Activated naive CD8-positive, alpha-beta T cell treated with anti-CD3 and anti-CD28 coated beads, Interleukin-2, amount 50 U/mL, for 24 hours (primary cell): ENCODE measurements around the gene SPI1.
A peak's percentile ranks its signal among the peaks of the same experiment; 100 is the strongest.

Source experiments
- ATAC-seq: fragments of 150-1000 bp; cut with Tn5 transposase; one replicate; pipeline ENCODE4 v1.10.0; 2021
- DNase-seq: peaks from one replicate; pipeline ENCODE4 v3.0.0; 2021
- H3K27ac Mint-ChIP-seq: one replicate; pipeline ENCODE4 v1.8.0; 2021; ENCODE audit warnings: mild to moderate bottlenecking, mixed read lengths
- H3K27me3 Mint-ChIP-seq: one replicate; pipeline ENCODE4 v1.8.0; 2021; ENCODE audit warnings: mixed read lengths
- H3K36me3 Mint-ChIP-seq: one replicate; pipeline ENCODE4 v1.8.0; 2021; ENCODE audit warnings: low read depth, mixed read lengths
- H3K4me1 Mint-ChIP-seq: one replicate; pipeline ENCODE4 v1.8.0; 2021; ENCODE audit warnings: mixed read lengths
- H3K4me3 Mint-ChIP-seq: one replicate; pipeline ENCODE4 v1.8.0; 2021; ENCODE audit warnings: mild to moderate bottlenecking, moderate library complexity, mixed read lengths
- H3K9me3 Mint-ChIP-seq: one replicate; pipeline ENCODE4 v1.8.0; 2021; ENCODE audit warnings: mixed read lengths

SPI1 gene

GRCh38 chr11:47410370-47411264 lies 32.3 kb upstream of the SPI1 start:
- Mint-ChIP-seq H3K4me3 (no peak overlapping the region), H3K27me3 (no peaks in the 10 kb centered on the region), H3K27ac (no peak overlapping the region), H3K4me1 (peaks cover 21% of the 10 kb centered on the region), H3K36me3 (peaks cover 2% of the 10 kb centered on the region), H3K9me3 (no peaks in the 10 kb centered on the region)
- DNase-seq (no peak), ATAC-seq (no peak)

- Mint-ChIP-seq H3K9me3 (no peaks in the 10 kb centered on the region), H3K27me3 (no peaks in the 10 kb centered on the region), H3K27ac (peak overlapping the region; percentile 87), H3K36me3 (peaks cover 2% of the 10 kb centered on the region), H3K4me1 (peaks cover 21% of the 10 kb centered on the region), H3K4me3 (peak overlapping the region; percentile 88)
- DNase-seq (no peak), ATAC-seq (no peak)
Observed at GRCh38 chr11:47409440-47410369, 31.4 kb upstream of the SPI1 start.

GRCh38 chr11:47408598-47409439 lies 30.5 kb upstream of the SPI1 start:
- H3K4me3 Mint-ChIP-seq, result peak overlapping the region; percentile 88
- H3K27ac Mint-ChIP-seq, result peak overlapping the region; percentile 87
- peaks cover 21% of the 10 kb centered on the region for H3K4me1 Mint-ChIP-seq
- no peaks in the 10 kb centered on the region for H3K27me3 Mint-ChIP-seq
- ATAC-seq (no peak), DNase-seq (no peak)
- H3K9me3 Mint-ChIP-seq, result no peaks in the 10 kb centered on the region
- peaks cover 2% of the 10 kb centered on the region for H3K36me3 Mint-ChIP-seq

GRCh38 chr11:47407746-47408590 lies 29.6 kb upstream of the SPI1 start, which contains the start of gene SLC39A13:
SLC39A13 (plus strand) TSS chr11:47408590; CDS start chr11:47410095, 1,505 bp downstream.
- DNase-seq, result peak; percentile 94
- Mint-ChIP-seq H3K36me3 (no peaks in the 10 kb centered on the region), H3K27ac (peak within 1 kb of the TSS; percentile 93), H3K27me3 (no peaks in the 10 kb centered on the region), H3K4me3 (peak within 1 kb of the TSS; percentile 88), H3K4me1 (peaks cover 21% of the 10 kb centered on the region), H3K9me3 (no peaks in the 10 kb centered on the region)
- peak; percentile 89 for ATAC-seq

- Mint-ChIP-seq H3K4me1 (peaks cover 21% of the 10 kb centered on the region), H3K9me3 (no peaks in the 10 kb centered on the region), H3K36me3 (no peaks in the 10 kb centered on the region), H3K27ac (peak overlapping the region; percentile 93), H3K4me3 (peak overlapping the region; percentile 86), H3K27me3 (no peaks in the 10 kb centered on the region)
- DNase-seq (no peak), ATAC-seq (no peak)
Observed at GRCh38 chr11:47406896-47407745, 28.8 kb upstream of the SPI1 start.

- Mint-ChIP-seq H3K36me3 (no peaks in the 10 kb centered on the region), H3K27me3 (no peaks in the 10 kb centered on the region), H3K9me3 (no peaks in the 10 kb centered on the region), H3K4me3 (no peak overlapping the region), H3K4me1 (peaks cover 28% of the 10 kb centered on the region), H3K27ac (no peak overlapping the region)
- DNase-seq, result no peak
- ATAC-seq, result no peak
Observed at GRCh38 chr11:47403571-47403970, 25.2 kb upstream of the SPI1 start.

GRCh38 chr11:47403135-47403534 lies 24.8 kb upstream of the SPI1 start:
- H3K27ac Mint-ChIP-seq, result peak overlapping the region; percentile 5

GRCh38 chr11:47400768-47401279 lies 22.5 kb upstream of the SPI1 start:
- no peak for DNase-seq
- peak overlapping the region; percentile 69 for H3K27ac Mint-ChIP-seq
- H3K36me3 Mint-ChIP-seq, result no peaks in the 10 kb centered on the region
- H3K4me3 Mint-ChIP-seq, result peak overlapping the region; percentile 61
- H3K9me3 Mint-ChIP-seq, result no peaks in the 10 kb centered on the region
- ATAC-seq, result no peak
- peaks cover 21% of the 10 kb centered on the region for H3K4me1 Mint-ChIP-seq
- no peaks in the 10 kb centered on the region for H3K27me3 Mint-ChIP-seq

More at GRCh38 chr11:47403135-47403534, 24.8 kb upstream of the SPI1 start:
- DNase-seq (no peak), ATAC-seq (no peak)
- no peaks in the 10 kb centered on the region for H3K36me3 Mint-ChIP-seq
- no peaks in the 10 kb centered on the region for H3K27me3 Mint-ChIP-seq
- H3K4me3 Mint-ChIP-seq, result no peak overlapping the region
- peaks cover 32% of the 10 kb centered on the region for H3K4me1 Mint-ChIP-seq
- H3K9me3 Mint-ChIP-seq, result no peaks in the 10 kb centered on the region

GRCh38 chr11:47399860-47400767 lies 21.8 kb upstream of the SPI1 start:
- Mint-ChIP-seq H3K9me3 (no peaks in the 10 kb centered on the region), H3K4me3 (peak overlapping the region; percentile 72), H3K36me3 (no peaks in the 10 kb centered on the region), H3K4me1 (peaks cover 26% of the 10 kb centered on the region), H3K27ac (peak overlapping the region; percentile 76), H3K27me3 (no peaks in the 10 kb centered on the region)
- ATAC-seq (peak; percentile 60), DNase-seq (no peak)

GRCh38 chr11:47398551-47398950 lies 20.2 kb upstream of the SPI1 start:
- H3K9me3 Mint-ChIP-seq, result no peaks in the 10 kb centered on the region
- no peak overlapping the region for H3K4me3 Mint-ChIP-seq
- DNase-seq, result no peak
- ATAC-seq, result no peak
- no peak overlapping the region for H3K27ac Mint-ChIP-seq
- H3K36me3 Mint-ChIP-seq, result no peaks in the 10 kb centered on the region
- peaks cover 37% of the 10 kb centered on the region for H3K4me1 Mint-ChIP-seq
- H3K27me3 Mint-ChIP-seq, result no peaks in the 10 kb centered on the region

- peaks cover 39% of the 10 kb centered on the region for H3K4me1 Mint-ChIP-seq
- H3K4me3 Mint-ChIP-seq, result no peak overlapping the region
- no peaks in the 10 kb centered on the region for H3K36me3 Mint-ChIP-seq
- DNase-seq, result no peak
- no peak overlapping the region for H3K27ac Mint-ChIP-seq
- no peaks in the 10 kb centered on the region for H3K9me3 Mint-ChIP-seq
- H3K27me3 Mint-ChIP-seq, result no peaks in the 10 kb centered on the region
- no peak for ATAC-seq
Observed at GRCh38 chr11:47398011-47398410, 19.7 kb upstream of the SPI1 start.

- Mint-ChIP-seq H3K27ac (peak overlapping the region; percentile 83), H3K27me3 (no peaks in the 10 kb centered on the region), H3K36me3 (no peaks in the 10 kb centered on the region), H3K4me1 (peaks cover 42% of the 10 kb centered on the region), H3K9me3 (no peaks in the 10 kb centered on the region), H3K4me3 (no peak overlapping the region)
- no peak for DNase-seq
- no peak for ATAC-seq
Observed at GRCh38 chr11:47396049-47396320, 17.6 kb upstream of the SPI1 start.
